Hypothalamus (tissue), 51 donors: ENCODE results near the gene ZNF683.
A peak's percentile ranks its signal among the peaks of the same experiment; 100 is the strongest.
"Not testable (repeated sequence)": the region's sequence is repeated elsewhere in the genome, so short reads cannot be mapped to it uniquely, and the experiment has no call there.

Experiments
- DNase-seq, 51 donors: peaks; one replicate each; lab custom pipeline; 2025; lab: John Stamatoyannopoulos, UW

ZNF683 gene

DNA sequence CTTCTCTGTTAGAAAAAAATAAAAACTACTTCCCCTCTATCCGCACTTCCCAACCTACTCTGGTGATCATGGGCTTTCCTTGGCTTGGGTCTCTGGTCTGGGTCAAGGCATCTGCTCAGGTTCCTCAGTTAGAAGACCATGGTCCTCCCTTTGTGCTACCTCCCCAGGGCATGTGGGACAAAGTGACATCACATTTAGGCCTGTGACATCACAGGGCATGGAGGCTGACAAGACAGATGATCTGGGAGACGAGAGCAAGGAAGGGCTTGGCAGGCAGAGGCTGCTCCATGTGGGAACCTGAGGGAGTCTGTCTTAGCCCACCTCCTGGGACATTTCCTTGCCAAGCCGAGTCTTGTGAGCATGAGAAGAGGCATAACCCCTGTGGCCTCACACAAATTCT is at the start of gene ZNF683:
TSS of gene ZNF683 (minus strand) at position 140 of the 400 bp plus-strand sequence. CDS start 4,179 bp downstream, outside the sequence.
- not testable (repeated sequence) for DNase-seq

DNA sequence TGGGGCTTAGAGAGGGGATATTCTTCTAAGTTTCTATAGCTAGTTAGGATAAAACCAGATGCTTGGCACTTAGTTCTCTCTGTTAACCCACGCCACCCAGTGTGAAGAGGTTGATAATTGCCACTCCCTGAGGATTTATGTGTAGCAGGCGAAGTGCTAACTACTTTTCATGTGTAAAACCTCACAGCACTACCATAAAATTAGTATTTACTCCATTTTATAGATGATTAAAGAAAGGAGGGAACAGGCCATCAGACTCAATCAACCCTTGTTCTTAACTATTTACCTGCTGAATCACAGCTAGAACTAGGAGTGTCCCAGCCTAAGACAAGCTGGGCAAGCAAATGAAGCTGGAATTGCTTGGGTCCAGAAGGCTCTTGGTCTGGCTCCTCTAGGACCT is 46.9 kb upstream of the ZNF683 start:
- no peak for DNase-seq

- no peak for DNase-seq
Observed at GRCh38 chr1:26418865-26419349, 46.4 kb upstream of the ZNF683 start.

DNA sequence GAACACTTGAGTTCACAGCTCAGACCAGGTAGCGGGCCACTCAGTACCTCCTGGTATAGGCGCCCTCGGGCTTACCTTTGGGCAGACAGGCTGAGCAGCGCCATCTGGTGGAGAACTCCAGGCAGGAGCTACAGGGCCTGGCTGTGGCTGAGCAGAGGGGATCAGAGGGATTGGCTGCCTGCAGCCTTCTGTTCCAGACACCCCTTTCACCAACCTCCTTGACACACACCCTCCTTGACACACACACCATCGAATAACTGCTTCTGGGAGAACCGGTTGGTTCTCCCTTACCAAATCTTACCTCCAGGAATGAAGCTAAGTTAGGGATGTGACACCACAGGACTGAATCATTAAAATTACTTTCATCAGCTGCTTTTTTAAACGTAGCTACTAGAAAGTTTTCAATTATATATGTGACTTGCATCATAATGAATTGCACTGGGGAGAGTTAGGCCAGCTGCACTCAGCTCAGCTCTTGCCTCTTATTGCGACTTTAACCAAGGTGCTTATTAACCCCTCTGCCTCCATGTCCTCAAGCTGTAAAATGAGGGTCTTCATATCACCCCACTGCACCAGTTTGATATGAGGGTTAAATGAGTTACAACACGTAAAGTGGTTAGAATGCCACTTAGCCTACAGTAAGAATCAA is 44.7 kb upstream of the ZNF683 start:
- peak in 44 of 51 donors; percentile 1 to 76 (median 27) for DNase-seq

DNA sequence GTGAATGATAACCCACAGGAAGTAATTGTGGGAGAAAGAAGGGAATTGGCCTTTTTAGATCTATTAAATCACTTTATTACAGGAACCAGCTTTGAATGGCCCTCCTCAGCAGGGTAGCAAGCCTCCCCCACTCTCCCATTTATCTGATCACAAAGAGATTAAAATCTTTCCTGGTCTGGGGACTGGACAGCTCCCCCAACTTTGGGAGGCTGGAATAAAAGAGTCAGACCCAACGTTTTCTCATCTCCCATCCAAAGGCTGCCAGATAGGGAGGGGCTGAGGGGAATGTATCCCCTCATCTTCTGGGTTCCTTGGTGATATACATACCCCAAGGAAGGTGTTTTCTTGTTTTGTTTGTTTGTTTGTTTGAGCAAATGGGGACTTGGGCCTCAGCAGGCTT is 40.5 kb upstream of the ZNF683 start:
- DNase-seq: no peak

DNA sequence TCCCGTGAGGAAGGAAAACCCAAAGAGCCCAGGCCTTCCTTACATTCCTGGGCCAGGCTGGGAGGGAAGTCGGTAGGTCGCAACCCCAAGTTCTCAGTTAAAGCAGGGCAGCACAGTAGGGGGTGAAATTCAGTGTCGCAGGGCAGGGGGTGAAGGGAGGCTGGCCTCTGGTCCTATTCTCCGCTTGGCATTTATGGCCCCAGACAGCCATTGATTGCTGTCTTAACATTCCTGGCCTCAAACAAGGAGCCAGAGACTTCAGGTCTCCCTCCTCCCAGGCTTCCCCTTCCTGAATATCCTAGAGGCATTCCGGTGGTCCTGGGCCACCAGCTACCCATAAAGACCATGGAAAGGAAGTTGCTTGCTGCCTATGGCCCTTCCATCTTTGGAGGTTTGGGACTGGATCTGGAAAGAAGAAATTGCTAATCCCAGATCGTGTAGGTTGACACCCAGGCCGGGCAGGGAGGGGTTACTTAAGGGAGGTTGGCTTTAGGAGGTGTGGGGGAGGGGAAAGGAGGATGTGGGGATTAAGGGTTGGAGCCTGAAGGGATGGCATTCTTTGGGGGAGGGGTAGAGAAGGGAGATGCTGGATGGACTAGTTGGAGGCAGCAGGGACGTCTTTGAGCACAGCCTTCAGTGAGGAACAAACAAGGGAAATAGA is 39.8 kb upstream of the ZNF683 start:
- DNase-seq: no peak

GRCh38 chr1:26411624-26412074 is 39.1 kb upstream of the ZNF683 start:
- no peak for DNase-seq

- no peak for DNase-seq
Observed at GRCh38 chr1:26410706-26411623, 38.4 kb upstream of the ZNF683 start, which contains the start of gene LIN28A. LIN28A (plus strand) TSS chr1:26410817; CDS start chr1:26410892, 75 bp downstream.

DNA sequence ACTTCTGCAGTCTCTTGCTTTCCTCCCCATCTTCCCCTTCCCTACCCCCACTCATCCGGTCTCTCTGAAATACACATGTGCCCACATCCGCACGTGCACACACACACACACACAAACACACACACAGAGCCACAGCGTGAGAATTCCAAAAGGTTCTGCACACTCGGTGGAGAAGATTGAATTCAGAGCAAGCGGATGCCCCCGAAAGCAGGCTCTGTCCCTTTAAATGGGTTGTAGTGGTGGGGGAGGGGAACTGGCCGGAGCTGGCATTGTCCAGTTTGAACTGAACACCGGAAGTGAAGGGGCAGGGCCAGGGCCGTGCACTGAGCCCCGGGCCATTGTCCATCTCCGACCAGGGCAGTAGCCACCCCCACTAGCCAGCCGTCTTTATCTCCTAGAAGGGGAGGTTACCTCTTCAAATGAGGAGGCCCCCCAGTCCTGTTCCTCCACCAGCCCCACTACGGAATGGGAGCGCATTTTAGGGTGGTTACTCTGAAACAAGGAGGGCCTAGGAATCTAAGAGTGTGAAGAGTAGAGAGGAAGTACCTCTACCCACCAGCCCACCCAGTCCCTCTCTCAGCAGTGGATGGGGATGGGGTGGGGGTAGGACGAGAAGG is 36.7 kb upstream of the ZNF683 start:
- DNase-seq: no peak

- DNase-seq: peak in 45 of 51 donors; percentile 2 to 69 (median 31)
Observed at GRCh38 chr1:26408604-26409003, 36.1 kb upstream of the ZNF683 start.

DNA sequence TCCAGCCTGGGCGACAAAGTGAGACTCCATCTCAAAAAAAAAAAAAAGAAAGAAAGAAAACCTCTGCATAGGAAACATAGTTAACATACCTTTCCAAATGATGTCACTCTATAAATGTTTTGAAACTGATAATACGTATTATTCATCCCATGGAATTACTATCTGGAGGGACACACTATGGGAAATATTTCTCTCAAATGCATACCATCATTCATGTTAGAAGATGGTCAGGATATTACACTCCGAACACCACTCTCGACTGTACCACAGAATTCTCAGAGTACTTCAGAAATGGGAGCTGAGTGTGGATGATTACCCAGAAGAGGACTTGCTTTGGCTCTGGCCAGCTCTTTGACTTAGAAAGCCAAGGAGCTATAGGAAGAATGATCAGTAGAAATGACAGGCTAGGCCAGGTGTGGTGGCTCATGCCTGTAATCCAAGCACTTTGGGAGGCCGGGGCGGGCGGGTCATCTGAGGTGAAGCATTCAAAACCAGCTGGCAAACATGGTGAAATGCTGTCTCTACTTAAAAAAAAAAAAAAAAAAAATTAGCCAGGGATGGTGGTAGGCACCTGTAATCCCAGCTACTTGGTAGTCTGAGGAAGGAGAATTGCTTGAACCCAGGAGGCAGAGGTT is 32.8 kb upstream of the ZNF683 start:
- no peak for DNase-seq

GRCh38 chr1:26404641-26405040 is 32.1 kb upstream of the ZNF683 start:
- DNase-seq: no peak

DNA sequence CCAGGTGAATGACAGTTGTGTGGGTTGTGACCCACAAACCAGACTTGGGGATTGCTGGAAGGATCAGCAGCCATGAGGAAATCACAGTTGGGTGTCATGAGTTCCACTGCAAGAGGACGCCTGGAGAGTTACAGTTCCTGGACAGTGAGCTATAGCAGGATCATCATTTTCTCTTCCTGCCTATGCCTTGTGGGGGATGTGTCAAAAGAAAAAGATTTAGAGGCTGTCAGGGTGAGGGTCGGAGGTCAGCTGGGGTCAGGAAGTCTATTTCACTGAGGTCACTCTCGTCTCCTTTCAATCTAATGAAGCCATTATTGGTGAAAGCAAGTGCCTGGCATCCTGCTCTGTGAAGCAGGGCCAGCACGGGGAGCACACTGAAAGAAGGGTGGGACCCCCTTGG is 31.1 kb upstream of the ZNF683 start:
- DNase-seq: no peak

DNA sequence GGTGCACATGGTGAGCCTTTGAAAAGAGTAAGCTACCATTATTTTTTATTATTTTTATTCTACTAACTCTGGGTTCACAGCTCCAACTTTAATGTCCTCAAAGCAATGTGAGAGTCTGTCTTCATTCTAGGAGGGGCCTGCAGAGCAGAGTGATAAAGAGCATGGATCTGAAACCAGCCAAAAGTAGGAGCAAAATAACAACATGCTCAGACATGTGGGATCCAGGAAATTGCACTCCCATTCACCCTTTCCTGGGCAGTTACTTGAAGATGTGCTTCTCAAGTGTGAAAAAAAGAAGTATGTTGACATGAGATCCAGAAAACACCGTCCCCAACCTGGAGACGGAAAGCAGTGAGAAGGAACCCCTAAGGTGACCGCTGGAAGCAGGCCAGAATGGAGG is 29.3 kb upstream of the ZNF683 start:
- no peak for DNase-seq

DNA sequence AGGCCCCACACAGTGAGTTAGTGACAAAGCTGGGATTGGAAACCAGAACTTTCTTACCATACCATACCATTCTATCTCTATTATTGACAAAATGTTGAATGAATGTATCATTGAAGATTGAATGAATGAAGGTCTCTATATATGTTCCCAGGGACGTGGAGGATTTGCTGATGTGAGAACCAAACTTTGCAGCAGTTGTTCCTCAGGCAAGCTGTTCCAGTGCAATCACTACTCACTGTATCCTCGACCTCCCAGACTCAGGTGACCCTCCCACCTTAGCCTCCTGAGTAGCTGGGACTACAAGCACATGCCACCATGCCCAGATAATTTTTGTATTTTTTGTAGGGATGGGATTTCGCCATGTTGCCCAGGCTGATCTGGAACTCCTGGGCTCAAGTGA is 26.5 kb upstream of the ZNF683 start:
- no peak for DNase-seq

DNA sequence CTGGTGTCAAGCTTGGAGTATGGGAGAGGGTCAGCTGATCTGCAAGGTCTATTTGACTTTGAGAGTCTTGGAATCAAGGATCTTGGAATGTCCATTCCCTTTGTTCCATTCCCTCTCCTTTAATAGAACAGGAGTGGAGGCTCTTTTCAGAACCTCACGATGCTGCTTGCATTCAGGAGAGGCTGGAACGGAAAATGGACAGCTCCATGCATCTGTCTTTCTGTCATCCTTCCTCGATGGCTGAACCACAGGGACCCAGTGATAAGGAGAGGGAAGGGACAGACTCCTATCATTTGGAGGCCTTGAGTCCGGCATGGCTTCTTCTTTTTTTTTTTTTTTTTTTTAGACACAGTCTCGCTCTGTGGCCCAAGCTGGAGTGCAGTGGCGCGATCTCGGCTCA is 23.2 kb upstream of the ZNF683 start:
- DNase-seq: no peak

DNA sequence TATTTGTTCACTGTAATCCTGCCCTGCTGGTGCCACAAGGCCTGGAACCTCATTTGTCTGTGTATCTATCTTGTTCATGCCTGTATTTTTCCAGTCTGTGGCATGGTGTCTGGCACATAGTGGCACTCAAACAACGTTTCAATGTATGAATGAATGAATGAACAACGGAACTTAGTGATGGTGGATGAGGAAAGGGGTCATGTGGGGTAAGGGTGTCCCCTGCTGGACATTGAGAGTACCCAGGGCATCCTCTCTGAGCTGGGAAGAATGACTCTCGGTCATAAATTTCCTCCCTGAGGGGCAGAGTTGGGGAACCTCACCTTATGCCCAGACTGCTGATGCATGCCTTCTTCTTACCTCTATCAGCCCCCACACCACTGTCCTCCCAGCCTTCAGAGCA is 18.9 kb upstream of the ZNF683 start:
- DNase-seq: peak in 4 of 51 donors; percentile 2 to 12 (median 7)

- DNase-seq: no peak
Observed at GRCh38 chr1:26389604-26390247, 17.2 kb upstream of the ZNF683 start.

- no peak for DNase-seq
Observed at GRCh38 chr1:26388791-26389445, 16.4 kb upstream of the ZNF683 start.
